GM12891 (cell line): Measurements from ENCODE around the gene BTF3.

Experiments
- DNase-seq: peaks from one replicate; pipeline ENCODE4 v3.0.0; 2011; ENCODE audit warnings: low spot score; ENCODE audit not compliant: insufficient read length
- FAIRE-seq: peaks from 2 replicates; lab custom pipeline; 2011; peaks lifted over from hg19 to GRCh38; lab: Jason Lieb, UNC
- PAX5 ChIP-seq: IDR thresholded peaks from 2 replicates; pipeline ENCODE4 v1.6.1; 2011; ENCODE audit warnings: low read length, moderate library complexity, mild to moderate bottlenecking; ENCODE audit not compliant: insufficient read depth, severe bottlenecking
- POLR2A ChIP-seq: IDR thresholded peaks from 2 replicates; pipeline ENCODE4 v1.6.1; 2011; ENCODE audit warnings: low read depth, low read length, control low read depth
- POLR2AphosphoS5 ChIP-seq: IDR thresholded peaks from 2 replicates; pipeline ENCODE4 v1.6.1; 2011; ENCODE audit warnings: low read depth, low read length, control low read depth
- POU2F2 ChIP-seq: IDR thresholded peaks from 2 replicates; pipeline ENCODE4 v1.6.1; 2011; ENCODE audit warnings: low read depth, mild to moderate bottlenecking, control low read depth, low read length, moderate library complexity
- SPI1 ChIP-seq: IDR thresholded peaks from 2 replicates; pipeline ENCODE4 v1.6.1; 2011; ENCODE audit warnings: low read depth, low read length, control low read depth
- TAF1 ChIP-seq: IDR thresholded peaks from 2 replicates; pipeline ENCODE4 v1.6.1; 2011; ENCODE audit warnings: low read depth, low read length, control low read depth

Gene BTF3

DNA sequence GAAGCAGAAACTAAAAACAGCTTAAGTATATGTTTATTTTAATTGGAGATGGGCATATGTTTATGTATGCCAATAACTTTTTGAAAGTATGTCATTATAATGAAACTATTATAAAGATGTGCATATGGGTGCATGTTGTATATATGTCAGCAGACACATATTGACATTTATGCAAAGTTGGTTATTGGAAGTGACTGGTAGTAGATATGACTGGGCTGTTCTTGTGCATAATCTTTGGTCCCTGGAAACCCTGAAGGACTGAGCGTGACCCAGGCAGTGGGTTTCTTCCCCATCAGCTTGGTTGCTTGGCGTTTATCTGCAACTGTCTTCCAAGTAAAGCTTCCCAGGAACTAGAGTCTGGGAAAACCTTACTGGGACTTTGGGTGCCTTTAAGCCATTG is 41.5 kb downstream of the BTF3 start:
- TF ChIP-seq TAF1 (no peak), SPI1 (no peak), PAX5 (no peak), POU2F2 (no peak), POLR2A (no peak), POLR2AphosphoS5 (no peak)
- no peak for FAIRE-seq

DNA sequence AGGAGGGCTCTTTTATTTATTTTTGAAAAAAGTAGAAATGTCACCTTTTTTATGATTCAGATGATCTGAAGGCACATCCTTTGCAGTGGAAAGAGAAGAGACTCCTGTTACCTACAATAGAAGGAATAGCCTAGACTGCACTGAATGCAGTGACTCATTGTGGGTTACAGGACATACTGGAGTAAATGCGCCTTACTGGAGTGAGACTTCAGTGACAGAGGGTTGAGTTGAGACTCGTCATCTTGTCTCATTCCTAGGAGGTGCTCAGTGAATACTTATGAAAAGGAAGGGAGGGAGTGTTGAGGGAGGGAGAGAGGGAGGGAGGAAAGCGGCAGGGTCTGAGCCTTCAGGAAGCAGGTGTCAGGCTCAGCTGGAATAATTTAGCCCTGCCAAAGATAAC is 42.0 kb downstream of the BTF3 start:
- TF ChIP-seq POU2F2 (no peak), SPI1 (no peak), POLR2AphosphoS5 (no peak), TAF1 (no peak), POLR2A (no peak), PAX5 (no peak)
- FAIRE-seq (no peak), DNase-seq (no peak)

More for the DNA sequence above, 41.5 kb downstream of the BTF3 start:
- no peak for DNase-seq

DNA sequence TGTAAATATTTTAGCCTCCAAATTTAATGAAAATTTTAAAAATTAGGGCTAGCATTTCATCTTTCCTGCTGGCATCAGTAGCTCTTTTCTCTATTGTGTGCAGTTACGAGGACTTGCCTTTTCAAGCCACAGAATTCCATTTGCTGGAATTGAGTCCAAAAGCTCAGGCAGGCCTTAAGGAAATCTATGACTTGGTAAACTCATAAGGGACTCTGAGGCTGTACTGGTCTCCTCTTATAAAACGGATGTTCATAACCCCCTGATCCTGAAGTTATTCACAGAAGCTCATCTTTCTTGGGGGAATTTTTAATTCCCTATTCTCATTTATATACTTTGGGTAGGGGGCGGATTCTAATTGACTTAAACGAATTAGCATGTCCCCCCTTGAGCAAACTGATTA is 43.8 kb downstream of the BTF3 start:
- FAIRE-seq = no peak
- TF ChIP-seq POLR2AphosphoS5 (no peak), PAX5 (no peak), SPI1 (no peak), POLR2A (no peak), TAF1 (no peak)

DNA sequence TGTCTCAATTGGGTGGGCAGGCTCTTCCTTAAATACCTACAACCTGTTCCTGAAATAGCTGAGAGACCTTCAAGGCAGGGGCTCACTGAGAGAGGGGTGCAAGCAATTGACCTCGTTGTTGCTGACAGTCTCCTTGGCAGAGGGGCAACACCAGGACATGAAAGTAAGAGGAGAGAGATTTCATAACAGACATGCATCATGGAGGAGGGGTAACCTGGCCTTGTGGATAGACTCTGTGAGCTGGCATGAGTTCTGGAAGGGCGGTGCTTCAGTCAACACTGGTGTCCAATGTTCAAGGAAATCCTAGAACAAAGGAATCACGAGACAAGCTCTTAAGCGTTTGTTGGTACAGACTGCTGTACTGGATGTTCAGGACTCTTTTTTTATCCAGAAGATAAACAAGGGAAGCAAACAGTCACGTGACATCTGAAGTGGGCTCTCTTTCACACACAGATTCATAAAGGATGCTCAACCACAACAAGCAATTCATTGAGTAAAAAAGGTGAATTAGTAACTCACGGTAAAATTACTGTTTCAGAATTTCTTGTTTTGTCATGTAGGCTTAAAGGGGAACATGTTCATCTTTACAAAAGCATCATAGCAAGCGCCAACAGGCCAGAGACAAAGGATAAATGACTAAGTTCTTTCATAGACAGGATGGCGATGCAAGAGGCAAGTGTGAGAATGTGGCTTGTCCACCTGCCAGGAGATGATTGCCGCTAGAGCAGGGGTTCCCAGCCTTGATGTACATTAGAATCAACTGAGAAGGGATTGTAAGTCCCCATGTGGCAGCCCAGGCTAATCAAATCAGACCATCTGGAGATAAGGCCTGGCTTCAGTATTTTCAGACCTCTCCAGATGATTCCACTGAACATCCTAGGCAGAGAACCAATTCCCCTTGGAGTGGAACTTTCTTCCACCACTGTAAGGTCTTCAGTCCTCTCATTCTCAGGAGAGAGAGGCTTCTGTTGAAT is 46.5 kb downstream of the BTF3 start:
- TF ChIP-seq POLR2A (no peak), PAX5 (no peak), POLR2AphosphoS5 (no peak), POU2F2 (no peak), TAF1 (no peak), SPI1 (no peak)
- DNase-seq (no peak), FAIRE-seq (no peak)

More for the DNA sequence above, 43.8 kb downstream of the BTF3 start:
- no peak for DNase-seq

- TF ChIP-seq POLR2AphosphoS5 (no peak), POLR2A (no peak), POU2F2 (no peak), SPI1 (no peak), TAF1 (no peak), PAX5 (no peak)
- DNase-seq = no peak
- no peak for FAIRE-seq
These were observed 47.1 kb downstream of the BTF3 start for GRCh38 chr5:73545403-73545779.

DNA sequence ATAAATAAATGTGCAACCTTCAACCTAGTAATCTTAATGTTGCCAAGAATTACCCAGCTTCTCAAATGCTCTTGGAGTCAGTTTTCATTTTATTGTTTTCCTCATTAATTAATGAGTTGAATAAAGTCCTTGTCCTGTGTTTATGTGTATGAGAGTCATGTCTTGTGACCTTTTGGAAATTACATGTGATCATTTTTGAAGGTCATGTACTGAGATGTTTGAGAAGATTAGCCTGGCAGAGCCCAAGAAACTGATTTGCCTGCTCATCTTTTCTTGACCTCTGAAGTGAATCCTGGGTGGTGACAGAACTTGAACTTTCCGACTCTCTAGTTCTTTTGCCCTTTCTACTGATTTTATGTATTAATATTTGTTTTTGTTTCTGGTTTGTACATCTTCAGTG is 51.8 kb downstream of the BTF3 start:
- no peak for FAIRE-seq
- TF ChIP-seq POLR2AphosphoS5 (no peak), PAX5 (no peak), TAF1 (no peak), POLR2A (no peak)

GRCh38 chr5:73552642-73553041 is 54.4 kb downstream of the BTF3 start:
- TF ChIP-seq POLR2AphosphoS5 (no peak), POLR2A (no peak)
- FAIRE-seq (no peak), DNase-seq (no peak)

More for the DNA sequence above, 51.8 kb downstream of the BTF3 start:
- no peak for DNase-seq
